ENCODE measurements around the gene CCL5. TPM values are rescaled to one million over a fixed set of nuclear protein-coding genes. Genes with fewer than 3 reads are reported as not detected.

Gene CCL5
- total RNA-seq, 2 donors from 2014 or later: 4.4 to 8.3 TPM

- intact Hi-C loops (cut with DNase I, micrococcal nuclease): no loop called here
- DNase-seq (no peak), ATAC-seq (no peak)
Observed at GRCh38 chr17:35843698-35844097, 36.5 kb downstream of the CCL5 start.

GRCh38 chr17:35842239-35842638, 37.9 kb downstream of the CCL5 start:
- no peak for DNase-seq
- intact Hi-C loops (cut with DNase I, micrococcal nuclease): no loop called here
- ATAC-seq: no peak

GRCh38 chr17:35841505-35841904, 38.7 kb downstream of the CCL5 start:
- intact Hi-C loops (cut with DNase I, micrococcal nuclease): no loop called here
- no peak for DNase-seq
- ATAC-seq: no peak

- intact Hi-C loops (cut with DNase I, micrococcal nuclease): no loop called here
- no peak for ATAC-seq
- DNase-seq: no peak
Observed at GRCh38 chr17:35841101-35841500, 39.1 kb downstream of the CCL5 start.

- ATAC-seq: no peak
- intact Hi-C loops (cut with DNase I, micrococcal nuclease): no loop called here
- DNase-seq: no peak
Observed at GRCh38 chr17:35825206-35825605, 55.0 kb downstream of the CCL5 start.

Other genes starting within 250 kb of the CCL5 start
- under 1 TPM in 1 of 2 donors, not detected in 1; 0.31 TPM for gene RASL10B, start 148.7 kb downstream of the CCL5 start, total RNA-seq
- under 1 TPM in 1 of 2 donors, not detected in 1; 0.08 TPM for gene GAS2L2, start 127.1 kb downstream of the CCL5 start, total RNA-seq
- gene C17orf50, start 119.5 kb downstream of the CCL5 start, total RNA-seq: not detected
- 10 to 100 TPM; 62.7 to 83.0 TPM for gene MMP28, start 84.7 kb downstream of the CCL5 start, total RNA-seq
- 100 to 1,000 TPM; 112 to 143 TPM for gene TAF15, start 70.9 kb downstream of the CCL5 start, total RNA-seq
- not detected for gene HEATR9, start 11.5 kb downstream of the CCL5 start, total RNA-seq
- gene RDM1, start 50.4 kb upstream of the CCL5 start, total RNA-seq: 1 to 10 TPM in 1 of 2 donors, under 1 TPM in 1; 0.36 to 2.1 TPM
- gene LYZL6, start 63.4 kb upstream of the CCL5 start, total RNA-seq: not detected
- under 1 TPM in 1 of 2 donors, not detected in 1; 0.25 TPM for gene CCL16, start 101.1 kb upstream of the CCL5 start, total RNA-seq
- 1 to 10 TPM; 2.3 to 4.3 TPM for gene CCL14, start 106.4 kb upstream of the CCL5 start, total RNA-seq
- gene CCL15, start 121.2 kb upstream of the CCL5 start, total RNA-seq: 10 to 100 TPM; 79.8 to 81.3 TPM
- gene CCL23, start 137.6 kb upstream of the CCL5 start, total RNA-seq: 1 to 10 TPM in 1 of 2 donors, not detected in 1; 3.7 TPM
- gene CCL18, start 183.9 kb upstream of the CCL5 start, total RNA-seq: 1 to 10 TPM in 1 of 2 donors, under 1 TPM in 1; 0.85 to 1.2 TPM
- 1 to 10 TPM; 2.0 to 4.2 TPM for gene CCL3, start 209.8 kb upstream of the CCL5 start, total RNA-seq
- 1 to 10 TPM; 2.2 to 4.5 TPM for gene CCL4, start 223.5 kb upstream of the CCL5 start, total RNA-seq

Measured in left colon (tissue), 2 donors.